Sigmoid colon (tissue), 7 donors: ENCODE results near the gene SDK1. TPM values are rescaled to one million over a fixed set of nuclear protein-coding genes. Genes with fewer than 3 reads are reported as not detected.

Source experiments
- DNase-seq: peaks from one replicate; pipeline ENCODE4 v3.0.0-alpha.2; 2019
- H3K27ac ChIP-seq, 4 donors: fragments of 200-600 bp; sonication (generic); one replicate each; pipeline ENCODE4 v1.5.1; 2016 to 2019; ENCODE audit warnings: mild to moderate bottlenecking in 1 of 4
- H3K27me3 ChIP-seq, 3 donors: fragments of 200-600 bp; sonication (generic); one replicate each; pipeline ENCODE4 v1.5.1; 2019; ENCODE audit warnings: mild to moderate bottlenecking in 1 of 3
- H3K36me3 ChIP-seq, 4 donors: fragments of 200-600 bp; sonication (generic); one replicate each; pipeline ENCODE4 v1.5.1; 2016 to 2019
- H3K4me1 ChIP-seq, 4 donors: fragments of 200-600 bp; sonication (generic); one replicate each; pipeline ENCODE4 v1.5.1; 2017 to 2019
- H3K4me3 ChIP-seq, 4 donors: fragments of 200-600 bp; sonication (generic); one replicate each; pipeline ENCODE4 v1.5.1; 2017 to 2019; ENCODE audit warnings: mild to moderate bottlenecking in 2 of 4, moderate library complexity in 1 of 4
- H3K9me3 ChIP-seq, 4 donors: fragments of 200-600 bp in 3 of 4; sonication (generic) in 3 of 4; one replicate each; pipeline versions ENCODE4 v1.5.1 to v1.6.1; 2013 to 2019
- CTCF ChIP-seq, 4 experiments: fragments of 450-650 bp in 3 of 4; fragments of 200-600 bp in 1 of 4; IDR thresholded peaks; one replicate each; pipeline ENCODE4 v1.5.1; 2016 to 2019; ENCODE audit warnings: antibody characterized with exemption in 4 of 4, mild to moderate bottlenecking in 3 of 4, moderate library complexity in 2 of 4
- EP300 ChIP-seq, 4 donors: sonication (generic); formaldehyde crosslinking; IDR thresholded peaks; one replicate each; pipeline ENCODE4 v1.6.1; 2017; ENCODE audit warnings: antibody characterized with exemption in 4 of 4
- POLR2A ChIP-seq, 2 donors: fragments of 450-650 bp; IDR thresholded peaks; one replicate each; pipeline ENCODE4 v1.6.1; 2016; ENCODE audit warnings: antibody characterized with exemption in 2 of 2, mild to moderate bottlenecking in 2 of 2, moderate library complexity in 2 of 2
- POLR2AphosphoS5 ChIP-seq, 4 donors: sonication (generic); formaldehyde crosslinking; IDR thresholded peaks; one replicate each; pipeline ENCODE4 v1.6.1; 2017; ENCODE audit warnings: antibody characterized with exemption in 4 of 4
- WGBS, 2 donors: extraction: QIAGEN DNeasy Blood & Tissue Kit; methylation state at CpG; one replicate each; pipeline ENCODE4 v1.1.7; 2013; 5-methylcytosine and 5-hydroxymethylcytosine counted together
- intact Hi-C: fragments of 100-400 bp; cut with DNase I; formaldehyde crosslinking; loops from one replicate; pipeline ENCODE4 v1.15.1; 2023
- polyA plus RNA-seq, 3 donors: library from polyadenylated mRNA; stranded (reverse); fragments of 200-250 nt; gene quantifications; one replicate each; pipeline ENCODE4 v1.2.3, GENCODE V29; 2013
- total RNA-seq, 4 donors: library from RNA; depleted of rRNA; stranded (reverse); fragments of >200 nt; gene quantifications; one replicate each; pipeline ENCODE4 v1.1.0, GENCODE V29; 2016
- donor health status: healthy with polysubstance abuse.
- donor health status: Bipolar disorder and iron deficiency.
- donor health status: healthy.

The SDK1 gene
- total and polyA plus RNA-seq, 7 donors = under 0.01 to 23.0 (median 10.0) TPM; not detected in 1

- H3K27ac ChIP-seq = peak overlapping the region in 1 of 4 donors; percentile 17
- no peak overlapping the region for H3K4me3 ChIP-seq
- H3K4me1 ChIP-seq = peaks cover 0 to 20% (median 2%) of the 10 kb centered on the region in 4 donors
- H3K9me3 ChIP-seq = no peaks in the 10 kb centered on the region
- H3K36me3 ChIP-seq = no peaks in the 10 kb centered on the region
- TF ChIP-seq POLR2A (IDR thresholded peaks at IDR 0.05) = no peak
- no peak for TF ChIP-seq EP300 (IDR thresholded peaks at IDR 0.05)
- TF ChIP-seq CTCF (IDR thresholded peaks at IDR 0.05) = no peak
- no peak for TF ChIP-seq POLR2AphosphoS5 (IDR thresholded peaks at IDR 0.05)
- no peak for DNase-seq
- intact Hi-C loops = no loop called here
- 11 to 47% methylated on average over 2 of the region's 2 CpGs for WGBS, 2 donors
- H3K27me3 ChIP-seq = no peaks in the 10 kb centered on the region
Observed at GRCh38 chr7:3520206-3520605, 219.2 kb downstream of the SDK1 start.

GRCh38 chr7:3527496-3528124, 226.6 kb downstream of the SDK1 start:
- no peak for TF ChIP-seq POLR2AphosphoS5 (IDR thresholded peaks at IDR 0.05)
- TF ChIP-seq POLR2A (IDR thresholded peaks at IDR 0.05) = no peak
- no peak for TF ChIP-seq CTCF (IDR thresholded peaks at IDR 0.05)
- no peak for TF ChIP-seq EP300 (IDR thresholded peaks at IDR 0.05)
- no peak overlapping the region for H3K4me3 ChIP-seq
- H3K4me1 ChIP-seq = no peaks in the 10 kb centered on the region
- no peaks in the 10 kb centered on the region for H3K9me3 ChIP-seq
- intact Hi-C loops = no loop called here
- WGBS, 2 donors = 92 to 95% methylated on average over 2 of the region's 2 CpGs
- H3K27ac ChIP-seq = no peak overlapping the region
- H3K36me3 ChIP-seq = no peaks in the 10 kb centered on the region
- no peak for DNase-seq
- H3K27me3 ChIP-seq = no peaks in the 10 kb centered on the region

GRCh38 chr7:3533040-3533439, 232.0 kb downstream of the SDK1 start:
- H3K27ac ChIP-seq = no peak overlapping the region
- intact Hi-C loops = no loop called here
- H3K4me1 ChIP-seq = no peaks in the 10 kb centered on the region
- H3K36me3 ChIP-seq = no peaks in the 10 kb centered on the region
- H3K27me3 ChIP-seq = no peaks in the 10 kb centered on the region
- H3K9me3 ChIP-seq = no peaks in the 10 kb centered on the region
- TF ChIP-seq EP300 (IDR thresholded peaks at IDR 0.05) (no peak), CTCF (IDR thresholded peaks at IDR 0.05) (no peak)
- H3K4me3 ChIP-seq = no peak overlapping the region
- DNase-seq = no peak
- 90 to 94% methylated on average over 1 of the region's 1 CpG for WGBS, 2 donors

GRCh38 chr7:3537210-3537875, 236.3 kb downstream of the SDK1 start:
- Histone ChIP-seq H3K4me3 (no peak overlapping the region), H3K27me3 (no peaks in the 10 kb centered on the region), H3K27ac (no peak overlapping the region), H3K9me3 (no peaks in the 10 kb centered on the region), H3K36me3 (no peaks in the 10 kb centered on the region), H3K4me1 (no peaks in the 10 kb centered on the region)
- WGBS, 2 donors = 85 to 91% methylated on average over 6 of the region's 6 CpGs
- DNase-seq = no peak
- intact Hi-C loops = no loop called here
- TF ChIP-seq POLR2A (IDR thresholded peaks at IDR 0.05) (no peak), POLR2AphosphoS5 (IDR thresholded peaks at IDR 0.05) (no peak), EP300 (IDR thresholded peaks at IDR 0.05) (no peak), CTCF (IDR thresholded peaks at IDR 0.05) (no peak)
